ENCODE measurements around the gene MBD6. TPM values are rescaled to one million over a fixed set of nuclear protein-coding genes. Genes with fewer than 3 reads are reported as not detected.
"Not testable (repeated sequence)": the region's sequence is repeated elsewhere in the genome, so short reads cannot be mapped to it uniquely, and the experiment has no call there.

MBD6 gene
- total RNA-seq, 4 donors from 2014 or later = 5.5 to 20.3 (median 12.9) TPM

DNA sequence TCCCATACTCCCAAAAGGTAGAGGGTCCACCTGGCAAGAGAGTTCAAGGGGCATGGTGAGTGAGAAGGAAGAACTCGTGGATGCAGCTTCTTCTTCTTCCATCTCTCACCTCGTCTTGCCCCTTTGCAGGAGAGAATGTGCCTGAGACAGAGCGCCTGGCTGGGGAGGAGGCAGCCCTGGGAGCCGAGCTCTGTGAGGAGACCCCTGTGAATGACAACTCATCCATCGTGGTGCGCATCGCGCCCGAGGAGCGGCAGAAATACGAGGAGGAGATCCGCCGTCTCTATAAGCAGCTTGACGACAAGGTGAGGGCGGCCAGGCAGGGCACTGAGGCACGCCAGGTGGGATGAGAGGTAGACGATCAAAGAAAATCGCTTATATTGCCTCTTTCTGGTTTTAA lies 47.2 kb downstream of the MBD6 start:
- in situ Hi-C loops (cut with MboI; ENCODE audit: low sequenced_read_pairs in 4 of 4) = loop anchor here in 1 of 4 donors (10.0 kb wide), 1 partner anchor 55 kb away; no protein-coding TSS in a partner anchor
- peaks cover 0 to 7% (median 3%) of the 10 kb centered on the region in 3 donors for H3K27me3 ChIP-seq

DNA sequence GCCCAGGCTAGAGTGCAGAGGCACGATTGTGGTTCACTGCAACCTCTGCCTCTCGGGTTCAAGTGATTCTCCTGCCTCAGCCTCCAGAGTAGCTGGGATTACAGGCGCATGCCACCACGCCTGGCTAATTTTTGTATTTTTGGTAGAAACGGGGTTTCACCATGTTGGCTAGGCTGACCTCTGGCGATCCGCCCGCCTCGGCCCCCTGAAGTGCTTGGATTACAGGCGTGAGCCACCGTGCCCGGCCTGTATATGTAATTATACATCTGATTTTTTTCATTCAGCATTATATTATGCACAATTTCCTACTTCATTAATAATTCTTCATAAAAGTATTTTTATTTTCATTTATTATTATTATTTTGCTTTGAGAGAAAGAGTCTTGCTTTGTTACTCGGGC lies 47.8 kb downstream of the MBD6 start:
- intact Hi-C loops (cut with DNase I; ENCODE audit: low total_unique reads); H3K4me3 ChIP-seq: not testable (repeated sequence)

More for the DNA sequence above, 47.2 kb downstream of the MBD6 start:
- no peak overlapping the region for H3K4me3 ChIP-seq
- no peak for DNase-seq
- intact Hi-C loops (cut with DNase I; ENCODE audit: low total_unique reads) = no loop called here
- H3K27ac ChIP-seq = no peak overlapping the region
- TF ChIP-seq, protein P1, sequence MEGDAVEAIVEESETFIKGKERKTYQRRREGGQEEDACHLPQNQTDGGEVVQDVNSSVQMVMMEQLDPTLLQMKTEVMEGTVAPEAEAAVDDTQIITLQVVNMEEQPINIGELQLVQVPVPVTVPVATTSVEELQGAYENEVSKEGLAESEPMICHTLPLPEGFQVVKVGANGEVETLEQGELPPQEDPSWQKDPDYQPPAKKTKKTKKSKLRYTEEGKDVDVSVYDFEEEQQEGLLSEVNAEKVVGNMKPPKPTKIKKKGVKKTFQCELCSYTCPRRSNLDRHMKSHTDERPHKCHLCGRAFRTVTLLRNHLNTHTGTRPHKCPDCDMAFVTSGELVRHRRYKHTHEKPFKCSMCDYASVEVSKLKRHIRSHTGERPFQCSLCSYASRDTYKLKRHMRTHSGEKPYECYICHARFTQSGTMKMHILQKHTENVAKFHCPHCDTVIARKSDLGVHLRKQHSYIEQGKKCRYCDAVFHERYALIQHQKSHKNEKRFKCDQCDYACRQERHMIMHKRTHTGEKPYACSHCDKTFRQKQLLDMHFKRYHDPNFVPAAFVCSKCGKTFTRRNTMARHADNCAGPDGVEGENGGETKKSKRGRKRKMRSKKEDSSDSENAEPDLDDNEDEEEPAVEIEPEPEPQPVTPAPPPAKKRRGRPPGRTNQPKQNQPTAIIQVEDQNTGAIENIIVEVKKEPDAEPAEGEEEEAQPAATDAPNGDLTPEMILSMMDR (IDR thresholded peaks at IDR 0.05 in 4 of 5, conservative IDR thresholded peaks at IDR 0.05 in 1 of 5) = no peak
- TF ChIP-seq POLR2A (IDR thresholded peaks at IDR 0.05) = no peak
- no peak for ATAC-seq
- H3K4me1 ChIP-seq = no peaks in the 10 kb centered on the region
- H3K36me3 ChIP-seq = no peaks in the 10 kb centered on the region
- H3K9me3 ChIP-seq = no peaks in the 10 kb centered on the region

DNA sequence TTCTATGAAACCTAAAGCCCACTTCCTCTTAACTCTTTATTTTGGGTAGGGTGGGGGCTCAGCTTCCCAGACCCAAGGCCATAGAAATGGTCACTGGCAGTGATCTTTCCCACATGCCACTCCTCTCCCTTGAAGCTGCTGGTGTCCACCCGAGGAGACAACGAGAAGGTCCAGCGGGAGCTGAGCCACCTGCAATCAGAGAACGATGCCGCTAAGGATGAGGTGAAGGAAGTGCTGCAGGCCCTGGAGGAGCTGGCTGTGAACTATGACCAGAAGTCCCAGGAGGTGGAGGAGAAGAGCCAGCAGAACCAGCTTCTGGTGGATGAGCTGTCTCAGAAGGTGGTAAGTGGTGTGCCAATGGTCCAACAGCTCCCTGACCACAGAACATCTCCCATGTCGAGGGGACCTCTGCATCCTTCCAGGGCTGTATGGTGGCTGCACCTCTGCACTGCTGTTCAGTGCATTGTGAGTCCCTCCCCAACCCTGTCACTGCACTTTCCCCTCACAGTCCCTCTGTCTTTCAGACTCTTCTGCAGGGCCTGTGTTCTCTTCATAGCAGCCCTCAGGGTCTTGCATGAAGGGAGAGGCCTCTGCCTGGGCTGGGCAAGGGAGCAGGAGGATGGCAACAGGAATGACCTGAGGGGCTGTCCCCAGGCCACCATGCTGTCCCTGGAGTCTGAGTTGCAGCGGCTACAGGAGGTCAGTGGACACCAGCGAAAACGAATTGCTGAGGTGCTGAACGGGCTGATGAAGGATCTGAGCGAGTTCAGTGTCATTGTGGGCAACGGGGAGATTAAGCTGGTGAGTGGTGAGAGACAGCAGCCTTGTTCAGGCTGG lies 49.5 kb downstream of the MBD6 start:
- DNase-seq = no peak
- H3K4me1 ChIP-seq = no peaks in the 10 kb centered on the region
- in situ Hi-C loops (cut with MboI; ENCODE audit: low sequenced_read_pairs in 4 of 4) = loop anchor here in 1 of 4 donors (10.0 kb wide), 1 partner anchor 53 kb away; no protein-coding TSS in a partner anchor
- H3K27me3 ChIP-seq = peaks cover 0 to 3% (median 3%) of the 10 kb centered on the region in 3 donors
- H3K9me3 ChIP-seq = no peaks in the 10 kb centered on the region
- no peak overlapping the region for H3K27ac ChIP-seq
- no peaks in the 10 kb centered on the region for H3K36me3 ChIP-seq
- no peak overlapping the region for H3K4me3 ChIP-seq
- no peak for ATAC-seq
- intact Hi-C loops (cut with DNase I; ENCODE audit: low total_unique reads) = no loop called here
- TF ChIP-seq, protein P1 (IDR thresholded peaks at IDR 0.05 in 4 of 5, conservative IDR thresholded peaks at IDR 0.05 in 1 of 5) = no peak
- TF ChIP-seq POLR2A (IDR thresholded peaks at IDR 0.05) = no peak

More for the DNA sequence above, 47.8 kb downstream of the MBD6 start:
- not testable (repeated sequence) for H3K4me1 ChIP-seq, H3K9me3 ChIP-seq, H3K27ac ChIP-seq, H3K27me3 ChIP-seq, ATAC-seq, H3K36me3 ChIP-seq, DNase-seq
- in situ Hi-C loops (cut with MboI; ENCODE audit: low sequenced_read_pairs in 4 of 4) = loop anchor here in 1 of 4 donors (10.0 kb wide), 1 partner anchor 54 kb away; no protein-coding TSS in a partner anchor

DNA sequence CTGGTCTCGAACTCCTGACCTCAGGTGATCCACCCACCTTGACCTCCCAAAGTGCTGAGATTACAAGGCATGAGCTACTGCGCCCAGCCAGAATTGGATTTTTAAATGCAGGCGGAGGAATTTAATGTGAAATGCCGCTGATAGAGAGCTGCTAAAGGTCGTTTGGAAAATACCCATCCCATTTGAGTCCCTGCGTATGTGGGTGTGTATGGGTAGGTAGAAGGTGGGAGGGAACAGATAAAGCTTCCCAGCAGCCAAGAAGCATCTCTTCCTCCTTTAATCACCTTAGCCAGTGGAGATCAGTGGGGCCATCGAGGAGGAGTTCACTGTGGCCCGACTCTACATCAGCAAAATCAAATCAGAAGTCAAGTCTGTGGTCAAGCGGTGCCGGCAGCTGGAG lies 52.2 kb downstream of the MBD6 start:
- DNase-seq (no peak), ATAC-seq (no peak)
- Histone ChIP-seq H3K9me3 (no peaks in the 10 kb centered on the region), H3K27ac (no peak overlapping the region), H3K27me3 (no peaks in the 10 kb centered on the region), H3K4me3 (no peak overlapping the region), H3K36me3 (no peaks in the 10 kb centered on the region), H3K4me1 (no peaks in the 10 kb centered on the region)
- in situ Hi-C loops (cut with MboI; ENCODE audit: low sequenced_read_pairs in 4 of 4) = loop anchor here in 1 of 4 donors (10.0 kb wide), 1 partner anchor 50 kb away; no protein-coding TSS in a partner anchor
- intact Hi-C loops (cut with DNase I; ENCODE audit: low total_unique reads) = no loop called here
- TF ChIP-seq, protein P1 (IDR thresholded peaks at IDR 0.05 in 4 of 5, conservative IDR thresholded peaks at IDR 0.05 in 1 of 5) = no peak
- TF ChIP-seq POLR2A (IDR thresholded peaks at IDR 0.05) = no peak
